ENCODE results near the gene ARHGAP44.

Gene ARHGAP44

GRCh38 chr17:12898110-12898509 lies 108.8 kb downstream of the ARHGAP44 start:
- no peak for DNase-seq (ENCODE audit: low spot score)

- no peak for DNase-seq (ENCODE audit: low spot score)
Observed at GRCh38 chr17:12899604-12900003, 110.3 kb downstream of the ARHGAP44 start.

- DNase-seq (ENCODE audit: low spot score), result no peak
Observed at GRCh38 chr17:12900474-12900873, 111.2 kb downstream of the ARHGAP44 start.

- no peak for DNase-seq (ENCODE audit: low spot score)
Observed at GRCh38 chr17:12902046-12902445, 112.7 kb downstream of the ARHGAP44 start.

- DNase-seq (ENCODE audit: low spot score), result no peak
Observed at GRCh38 chr17:12907477-12907876, 118.2 kb downstream of the ARHGAP44 start.

GRCh38 chr17:12909046-12909445 lies 119.7 kb downstream of the ARHGAP44 start:
- DNase-seq (ENCODE audit: low spot score), result no peak

GRCh38 chr17:12909511-12909910 lies 120.2 kb downstream of the ARHGAP44 start:
- no peak for DNase-seq (ENCODE audit: low spot score)

- no peak for DNase-seq (ENCODE audit: low spot score)
Observed at GRCh38 chr17:12911239-12911638, 121.9 kb downstream of the ARHGAP44 start.

- DNase-seq (ENCODE audit: low spot score), result no peak
Observed at GRCh38 chr17:12917399-12917798, 128.1 kb downstream of the ARHGAP44 start.

- DNase-seq (ENCODE audit: low spot score), result no peak
Observed at GRCh38 chr17:12918142-12918541, 128.8 kb downstream of the ARHGAP44 start.

- DNase-seq (ENCODE audit: low spot score), result no peak
Observed at GRCh38 chr17:12922120-12922519, 132.8 kb downstream of the ARHGAP44 start.

GRCh38 chr17:12924614-12925013 lies 135.3 kb downstream of the ARHGAP44 start:
- DNase-seq (ENCODE audit: low spot score), result no peak

GRCh38 chr17:12927001-12927400 lies 137.7 kb downstream of the ARHGAP44 start:
- no peak for DNase-seq (ENCODE audit: low spot score)

GRCh38 chr17:12927541-12928425 lies 138.5 kb downstream of the ARHGAP44 start:
- DNase-seq (ENCODE audit: low spot score), result no peak

GRCh38 chr17:12928736-12929135 lies 139.4 kb downstream of the ARHGAP44 start:
- DNase-seq (ENCODE audit: low spot score), result no peak

- no peak for DNase-seq (ENCODE audit: low spot score)
Observed at GRCh38 chr17:12936501-12936900, 147.2 kb downstream of the ARHGAP44 start.

- no peak for DNase-seq (ENCODE audit: low spot score)
Observed at GRCh38 chr17:12940699-12941098, 151.4 kb downstream of the ARHGAP44 start.

GRCh38 chr17:12947047-12947446 lies 157.7 kb downstream of the ARHGAP44 start:
- DNase-seq (ENCODE audit: low spot score), result no peak

GRCh38 chr17:12952012-12952411 lies 162.7 kb downstream of the ARHGAP44 start:
- no peak for DNase-seq (ENCODE audit: low spot score)

GRCh38 chr17:12953156-12953555 lies 163.9 kb downstream of the ARHGAP44 start:
- no peak for DNase-seq (ENCODE audit: low spot score)

- no peak for DNase-seq (ENCODE audit: low spot score)
Observed at GRCh38 chr17:12955521-12955920, 166.2 kb downstream of the ARHGAP44 start.

GRCh38 chr17:12958786-12959185 lies 169.5 kb downstream of the ARHGAP44 start:
- no peak for DNase-seq (ENCODE audit: low spot score)

GRCh38 chr17:12959441-12959840 lies 170.1 kb downstream of the ARHGAP44 start:
- DNase-seq (ENCODE audit: low spot score), result no peak

GRCh38 chr17:12961655-12962054 lies 172.4 kb downstream of the ARHGAP44 start:
- DNase-seq (ENCODE audit: low spot score), result no peak

All from CD4-positive, alpha-beta T cell treated with Interleukin-6 at 100 ng/mL for 8 hours (primary cell).